Adrenal gland (tissue), 12 donors: ENCODE results near the gene VPS36. TPM values are rescaled to one million over a fixed set of nuclear protein-coding genes. Genes with fewer than 3 reads are reported as not detected.

Source experiments
- DNase-seq, 7 donors: peaks; one replicate each; pipeline ENCODE4 v3.0.0-alpha.2; 2019 to 2020
- H3K27ac ChIP-seq, 5 donors: fragments of 200-600 bp; sonication (generic) in 4 of 5; 1 replicate in 3 of 5; 2 replicates in 2 of 5; pipeline versions ENCODE4 v1.5.1 to v1.8.0; 2016 to 2020; ENCODE audit warnings: mild to moderate bottlenecking in 1 of 5
- H3K27me3 ChIP-seq: fragments of 200-600 bp; 2 replicates; pipeline ENCODE4 v1.8.0; 2021
- H3K36me3 ChIP-seq, 2 donors: fragments of 200-600 bp; replicated peaks in 1 of 2; 1 replicate in 1 of 2; 2 replicates in 1 of 2; pipeline versions ENCODE4 v1.5.1 to v1.8.0; 2018 to 2022
- H3K4me1 ChIP-seq, 2 donors: fragments of 200-600 bp; replicated peaks in 1 of 2; 1 replicate in 1 of 2; 2 replicates in 1 of 2; pipeline versions ENCODE4 v1.5.1 to v1.8.0; 2018 to 2021
- H3K4me3 ChIP-seq, 4 donors: fragments of 200-600 bp; sonication (generic) in 3 of 4; one replicate each; pipeline ENCODE4 v1.5.1; 2016 to 2018
- H3K9me3 ChIP-seq, 3 donors: fragments of 200-600 bp; sonication (generic) in 1 of 3; replicated peaks in 1 of 3; 1 replicate in 2 of 3; 2 replicates in 1 of 3; pipeline versions ENCODE4 v1.5.1 to v1.8.0; 2016 to 2021
- CTCF ChIP-seq, 6 experiments: fragments of 450-650 bp in 4 of 6; fragments of 200-600 bp in 2 of 6; sonication (generic) in 1 of 6; IDR thresholded peaks; 1 replicate in 5 of 6; 2 replicates in 1 of 6; pipeline versions ENCODE4 v1.5.1 to v1.8.0; 2016 to 2021; ENCODE audit warnings: antibody characterized with exemption in 6 of 6, mild to moderate bottlenecking in 2 of 6, moderate library complexity in 1 of 6
- POLR2A ChIP-seq, 2 donors: fragments of 450-650 bp; IDR thresholded peaks; one replicate each; pipeline ENCODE4 v1.6.1; 2017; ENCODE audit warnings: antibody characterized with exemption in 2 of 2, mild to moderate bottlenecking in 2 of 2, moderate library complexity in 1 of 2
- WGBS, 4 donors: extraction: QIAGEN DNeasy Blood & Tissue Kit in 2 of 4; methylation state at CpG; one replicate each; pipeline versions ENCODE4 v1.1.5 to v1.1.7; 2013 to 2017; 5-methylcytosine and 5-hydroxymethylcytosine counted together
- intact Hi-C, 2 donors: fragments of 100-400 bp; cut with DNase I; formaldehyde crosslinking; loops; one replicate each; pipeline versions ENCODE4 v1.14.1 to v1.15.0; 2022 to 2023
- polyA plus RNA-seq, 3 donors: library from polyadenylated mRNA; stranded (reverse); fragments of 200-250 nt in 2 of 3; fragments of 350-450 nt in 1 of 3; fragmentation: Illumina TruSeq in 1 of 3; extraction: RNeasy Lipid Tissue Mini Kit (QIAGEN cat#74804) in 1 of 3; gene quantifications; one replicate each; pipeline ENCODE4 v1.2.3, GENCODE V29; 2013 to 2014
- total RNA-seq, 9 donors: library from RNA; depleted of rRNA in 4 of 9; stranded (reverse); fragments of >200 nt in 4 of 9; fragments of 120-200 nt in 1 of 9; fragmentation: NEBNext Ultra II Directional in 1 of 9; extraction: Animal tissue kit (Norgen Biotek cat#: 25700) in 1 of 9; gene quantifications; one replicate each; pipeline versions ENCODE4 v1.1.0 to v1.2.4, GENCODE V29; 2013 to 2023
- donor health status: healthy with polysubstance abuse.
- donor health status: Bipolar disorder and iron deficiency.
- donor health status: DM: yes; HTN: yes; CAD: no.
- donor health status: DM: no; HTN: no; CAD: no.
- donor health status: DM: no; HTN: no; CAD: no.
- donor health status: DM: yes; HTN: yes; CAD: no.

The VPS36 gene
- total and polyA plus RNA-seq, 12 donors = 12.6 to 54.7 (median 29.8) TPM

GRCh38 chr13:52383366-52383765 lies 67.1 kb downstream of the VPS36 start:
- Histone ChIP-seq H3K9me3 (no peaks in the 10 kb centered on the region), H3K27me3 (no peaks in the 10 kb centered on the region), H3K27ac (no peak overlapping the region), H3K4me3 (no peak overlapping the region), H3K36me3 (no peaks in the 10 kb centered on the region), H3K4me1 (no peaks in the 10 kb centered on the region)
- no peak for DNase-seq
- intact Hi-C loops = no loop called here
- 50 to 70% (median 64%) methylated on average over 1 of the region's 1 CpG for WGBS, 4 donors
- no peak for TF ChIP-seq POLR2A (IDR thresholded peaks at IDR 0.05)
- no peak for TF ChIP-seq CTCF (IDR thresholded peaks at IDR 0.05)

DNA sequence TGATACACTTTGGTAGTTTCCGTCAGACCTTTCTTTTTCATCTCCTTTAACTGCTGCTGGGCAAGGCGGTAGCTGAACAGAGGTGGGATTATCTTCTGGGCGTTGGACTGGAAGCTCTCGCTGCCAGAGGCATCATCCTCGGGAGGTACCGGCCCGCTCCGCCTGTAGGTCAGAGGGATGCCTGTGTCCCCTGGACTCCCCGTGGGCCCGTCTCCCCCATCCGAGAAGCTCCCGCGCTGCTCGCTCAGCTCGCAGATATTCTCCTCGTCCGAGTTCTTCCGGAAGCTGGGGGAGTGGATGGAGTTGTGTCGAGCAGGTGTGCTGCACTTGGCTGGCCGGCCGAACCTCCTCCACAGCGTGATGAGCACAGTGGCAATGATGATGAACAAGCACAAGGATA lies 72.1 kb downstream of the VPS36 start:
- H3K27ac ChIP-seq = no peak overlapping the region

DNA sequence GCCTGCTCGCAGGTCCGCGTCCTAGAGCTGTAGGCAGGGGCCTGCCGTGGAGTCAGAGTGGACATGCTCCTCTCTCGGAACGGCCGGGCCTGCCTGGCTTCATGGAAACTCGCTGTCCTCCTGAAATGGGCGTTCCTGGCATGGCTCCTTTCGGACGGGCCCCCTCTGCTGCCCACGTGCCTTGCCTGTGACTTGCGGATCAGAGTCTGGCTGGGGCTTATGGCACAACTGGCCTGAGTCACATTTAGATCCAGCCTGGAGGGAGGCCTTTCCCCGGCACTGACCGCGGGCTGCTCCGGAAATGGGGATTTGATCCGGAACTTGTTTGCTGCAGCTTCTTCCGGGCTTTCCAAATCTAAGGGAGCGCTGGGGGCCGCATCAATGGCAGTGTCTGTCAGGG lies 72.5 kb downstream of the VPS36 start:
- H3K4me1 ChIP-seq = peaks cover 0 to 5% of the 10 kb centered on the region in 2 donors
- no peaks in the 10 kb centered on the region for H3K9me3 ChIP-seq
- no peak overlapping the region for H3K4me3 ChIP-seq
- TF ChIP-seq POLR2A (IDR thresholded peaks at IDR 0.05) = no peak
- no peak for TF ChIP-seq CTCF (IDR thresholded peaks at IDR 0.05)
- H3K27ac ChIP-seq = no peak overlapping the region
- intact Hi-C loops = no loop called here
- 94 to 96% (median 95%) methylated on average over 13 to 21 of the region's 21 CpGs for WGBS, 4 donors
- DNase-seq = no peak
- no peaks in the 10 kb centered on the region for H3K27me3 ChIP-seq
- no peaks in the 10 kb centered on the region for H3K36me3 ChIP-seq

More for the DNA sequence above, 72.1 kb downstream of the VPS36 start:
- no peak for TF ChIP-seq POLR2A (IDR thresholded peaks at IDR 0.05)
- no peak for TF ChIP-seq CTCF (IDR thresholded peaks at IDR 0.05)
- Histone ChIP-seq H3K9me3 (no peaks in the 10 kb centered on the region), H3K4me3 (no peak overlapping the region), H3K36me3 (no peaks in the 10 kb centered on the region), H3K27me3 (no peaks in the 10 kb centered on the region), H3K4me1 (peaks cover 0 to 5% of the 10 kb centered on the region in 2 donors)
- WGBS, 4 donors = 94 to 96% (median 96%) methylated on average over 22 of the region's 22 CpGs
- intact Hi-C loops = no loop called here
- no peak for DNase-seq

GRCh38 chr13:52374873-52375411 lies 75.5 kb downstream of the VPS36 start:
- WGBS, 4 donors = 8 to 32% (median 15%) methylated on average over 1 of the region's 1 CpG
- Histone ChIP-seq H3K9me3 (no peaks in the 10 kb centered on the region), H3K36me3 (no peaks in the 10 kb centered on the region), H3K4me1 (peaks cover 0 to 5% of the 10 kb centered on the region in 2 donors), H3K27ac (no peak overlapping the region), H3K27me3 (no peaks in the 10 kb centered on the region), H3K4me3 (no peak overlapping the region)
- no peak for DNase-seq
- intact Hi-C loops = no loop called here
- TF ChIP-seq POLR2A (IDR thresholded peaks at IDR 0.05) = no peak
- TF ChIP-seq CTCF (IDR thresholded peaks at IDR 0.05) = no peak
